ENCODE results near the gene CRYL1.
A peak's percentile ranks its signal among the peaks of the same experiment; 100 is the strongest.

The CRYL1 gene

GRCh38 chr13:20525601-20526544 is at the start of gene CRYL1:
TSS of gene CRYL1 (minus strand) at chr13:20525857. CDS start at chr13:20525794, 63 bp downstream.
- H3K27me3 ChIP-seq (replicated peaks; ENCODE audit: insufficient read depth, low read length) = no peaks in the 10 kb centered on the region
- H3K27ac ChIP-seq (ENCODE audit: low read length) = peak within 1 kb of the TSS; percentile 70; the same call in 1 of the 2 replicates
- peak within 1 kb of the TSS; percentile 62 for H3K9ac ChIP-seq (ENCODE audit: low read length)

GRCh38 chr13:20573636-20574035 is 48.0 kb upstream of the CRYL1 start:
- Histone ChIP-seq H3K4me3 (ENCODE audit: low read length) (no peak overlapping the region), H2AFZ (ENCODE audit: low read length) (no peak overlapping the region), H3K27ac (ENCODE audit: low read length) (no peak overlapping the region), H3K4me1 (ENCODE audit: low read length) (no peaks in the 10 kb centered on the region), H3K27me3 (replicated peaks; ENCODE audit: insufficient read depth, low read length) (no peaks in the 10 kb centered on the region), H3K79me2 (ENCODE audit: low read length) (no peaks in the 10 kb centered on the region), H4K20me1 (ENCODE audit: insufficient read depth, low read length) (no peaks in the 10 kb centered on the region), H3F3A (ENCODE audit: insufficient read depth, low read length) (no peaks in the 10 kb centered on the region), H3K36me3 (replicated peaks; ENCODE audit: insufficient read depth, low read length) (no peaks in the 10 kb centered on the region), H3K9ac (ENCODE audit: low read length) (no peak overlapping the region), H3K9me3 (replicated peaks; ENCODE audit: insufficient read depth, low read length) (no peaks in the 10 kb centered on the region), H3K9me2 (replicated peaks; ENCODE audit: insufficient read depth, low read length) (no peaks in the 10 kb centered on the region), H3K4me2 (ENCODE audit: low read depth, low read length) (no peak overlapping the region)
- no peak for DNase-seq
- TF ChIP-seq EZH2phosphoT487 (IDR thresholded peaks at IDR 0.05; ENCODE audit: low read length) = no peak
- TF ChIP-seq EZH2 (optimal IDR thresholded peaks at IDR 0.05; ENCODE audit: low read depth, low read length) = no peak
- TF ChIP-seq, protein P1, sequence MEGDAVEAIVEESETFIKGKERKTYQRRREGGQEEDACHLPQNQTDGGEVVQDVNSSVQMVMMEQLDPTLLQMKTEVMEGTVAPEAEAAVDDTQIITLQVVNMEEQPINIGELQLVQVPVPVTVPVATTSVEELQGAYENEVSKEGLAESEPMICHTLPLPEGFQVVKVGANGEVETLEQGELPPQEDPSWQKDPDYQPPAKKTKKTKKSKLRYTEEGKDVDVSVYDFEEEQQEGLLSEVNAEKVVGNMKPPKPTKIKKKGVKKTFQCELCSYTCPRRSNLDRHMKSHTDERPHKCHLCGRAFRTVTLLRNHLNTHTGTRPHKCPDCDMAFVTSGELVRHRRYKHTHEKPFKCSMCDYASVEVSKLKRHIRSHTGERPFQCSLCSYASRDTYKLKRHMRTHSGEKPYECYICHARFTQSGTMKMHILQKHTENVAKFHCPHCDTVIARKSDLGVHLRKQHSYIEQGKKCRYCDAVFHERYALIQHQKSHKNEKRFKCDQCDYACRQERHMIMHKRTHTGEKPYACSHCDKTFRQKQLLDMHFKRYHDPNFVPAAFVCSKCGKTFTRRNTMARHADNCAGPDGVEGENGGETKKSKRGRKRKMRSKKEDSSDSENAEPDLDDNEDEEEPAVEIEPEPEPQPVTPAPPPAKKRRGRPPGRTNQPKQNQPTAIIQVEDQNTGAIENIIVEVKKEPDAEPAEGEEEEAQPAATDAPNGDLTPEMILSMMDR (IDR thresholded peaks at IDR 0.05; ENCODE audit: low read length) = no peak

More at GRCh38 chr13:20525601-20526544, at the start of gene CRYL1:
- peak; percentile 54 for DNase-seq
- TF ChIP-seq EZH2 (optimal IDR thresholded peaks at IDR 0.05; ENCODE audit: low read depth, low read length) (no peak), EZH2phosphoT487 (IDR thresholded peaks at IDR 0.05; ENCODE audit: low read length) (no peak)
- TF ChIP-seq, protein P1 (IDR thresholded peaks at IDR 0.05; ENCODE audit: low read length) = no peak
- Histone ChIP-seq H3F3A (ENCODE audit: insufficient read depth, low read length) (no peaks in the 10 kb centered on the region), H3K79me2 (ENCODE audit: low read length) (no peaks in the 10 kb centered on the region), H3K4me1 (ENCODE audit: low read length) (no peaks in the 10 kb centered on the region), H3K4me2 (ENCODE audit: low read depth, low read length) (peak within 1 kb of the TSS; percentile 92), H3K9me2 (replicated peaks; ENCODE audit: insufficient read depth, low read length) (no peaks in the 10 kb centered on the region), H3K4me3 (ENCODE audit: low read length) (peak within 1 kb of the TSS; percentile 72), H3K36me3 (replicated peaks; ENCODE audit: insufficient read depth, low read length) (no peaks in the 10 kb centered on the region), H3K9me3 (replicated peaks; ENCODE audit: insufficient read depth, low read length) (no peaks in the 10 kb centered on the region), H4K20me1 (ENCODE audit: insufficient read depth, low read length) (no peaks in the 10 kb centered on the region), H2AFZ (ENCODE audit: low read length) (peak within 1 kb of the TSS; percentile 75)

DNA sequence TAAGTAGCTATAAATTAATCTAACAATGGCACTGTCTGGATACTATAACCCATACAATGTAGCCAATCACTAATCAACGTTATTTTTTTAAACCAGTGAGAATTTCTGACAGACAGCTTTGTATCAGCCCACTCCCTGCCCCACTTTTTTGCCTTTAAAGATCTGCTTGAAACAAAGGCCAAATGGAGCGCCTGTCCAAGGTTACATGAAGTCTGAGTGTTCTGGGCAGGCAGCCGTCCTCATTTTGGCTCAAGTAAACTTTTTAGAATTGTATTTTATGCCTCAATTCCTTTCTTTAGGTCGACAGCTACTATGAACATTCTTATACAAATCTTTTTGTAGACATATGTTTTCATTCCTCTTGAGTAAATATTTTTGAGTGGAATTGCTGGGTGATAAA is 47.5 kb upstream of the CRYL1 start:
- H3K36me3 ChIP-seq (replicated peaks; ENCODE audit: insufficient read depth, low read length) = no peaks in the 10 kb centered on the region
- no peaks in the 10 kb centered on the region for H3K9me3 ChIP-seq (replicated peaks; ENCODE audit: insufficient read depth, low read length)
- H3K4me2 ChIP-seq (ENCODE audit: low read depth, low read length) = no peak overlapping the region
- no peak overlapping the region for H3K27ac ChIP-seq (ENCODE audit: low read length)
- no peak for TF ChIP-seq EZH2 (optimal IDR thresholded peaks at IDR 0.05; ENCODE audit: low read depth, low read length)
- TF ChIP-seq EZH2phosphoT487 (IDR thresholded peaks at IDR 0.05; ENCODE audit: low read length) = no peak
- TF ChIP-seq, protein P1 (IDR thresholded peaks at IDR 0.05; ENCODE audit: low read length) = no peak
- no peaks in the 10 kb centered on the region for H3F3A ChIP-seq (ENCODE audit: insufficient read depth, low read length)
- no peaks in the 10 kb centered on the region for H3K4me1 ChIP-seq (ENCODE audit: low read length)
- H2AFZ ChIP-seq (ENCODE audit: low read length) = no peak overlapping the region
- no peak overlapping the region for H3K9ac ChIP-seq (ENCODE audit: low read length)
- no peaks in the 10 kb centered on the region for H3K27me3 ChIP-seq (replicated peaks; ENCODE audit: insufficient read depth, low read length)
- no peaks in the 10 kb centered on the region for H3K79me2 ChIP-seq (ENCODE audit: low read length)
- H4K20me1 ChIP-seq (ENCODE audit: insufficient read depth, low read length) = no peaks in the 10 kb centered on the region
- DNase-seq = no peak
- no peak overlapping the region for H3K4me3 ChIP-seq (ENCODE audit: low read length)
- H3K9me2 ChIP-seq (replicated peaks; ENCODE audit: insufficient read depth, low read length) = no peaks in the 10 kb centered on the region

All from MM.1S (cell line).